GM21717 (cell line): ENCODE data around the gene RAB8A.

Experiments used
- ATAC-seq: cut with Tn5 transposase; IDR thresholded peaks from one replicate; pipeline ENCODE4 v1.9.1; 2021; ENCODE audit warnings: mild to moderate bottlenecking, moderate library complexity; ENCODE audit not compliant: unreplicated experiment

RAB8A gene

DNA sequence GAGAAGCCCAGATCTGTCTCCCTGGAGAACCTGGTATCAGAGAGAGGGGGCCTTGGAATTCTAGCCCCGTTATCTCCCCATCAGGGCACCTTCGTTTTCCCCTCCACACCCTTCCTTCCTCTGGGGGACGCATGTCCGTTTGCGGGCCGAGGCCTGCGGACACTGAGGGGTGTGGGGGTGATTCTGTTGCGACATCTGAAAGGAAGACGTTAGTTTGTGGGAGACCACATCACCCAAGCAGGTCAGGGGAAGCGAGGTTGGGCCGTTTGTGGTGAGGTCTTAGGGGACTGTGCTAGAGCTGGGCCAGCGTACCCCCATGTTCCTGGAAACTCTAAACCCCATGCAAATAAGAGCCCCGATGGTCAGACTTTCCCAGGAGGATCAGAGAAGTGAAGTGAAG is 28.1 kb downstream of the RAB8A start:
- ATAC-seq, result no peak

DNA sequence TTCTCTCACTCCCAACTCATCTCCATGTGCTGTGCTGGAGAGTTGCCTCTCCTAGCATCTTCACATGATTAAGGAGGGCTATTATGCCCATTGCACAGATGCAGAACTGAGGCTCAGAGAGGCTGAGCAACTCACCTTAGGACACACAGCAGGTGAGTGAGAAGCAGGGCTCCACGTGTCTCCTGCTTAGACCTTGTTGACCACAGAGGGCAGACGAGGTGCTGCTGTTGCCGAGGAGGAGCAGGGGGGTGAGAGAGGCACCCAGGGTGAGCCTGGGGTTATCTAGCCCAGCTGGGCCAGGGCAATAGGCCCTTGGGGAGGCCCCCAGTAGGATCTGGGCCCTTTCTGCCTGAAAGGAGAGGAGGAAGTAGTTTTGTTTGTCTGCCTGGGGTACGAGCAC is 29.4 kb downstream of the RAB8A start:
- peak; percentile 33 for ATAC-seq

DNA sequence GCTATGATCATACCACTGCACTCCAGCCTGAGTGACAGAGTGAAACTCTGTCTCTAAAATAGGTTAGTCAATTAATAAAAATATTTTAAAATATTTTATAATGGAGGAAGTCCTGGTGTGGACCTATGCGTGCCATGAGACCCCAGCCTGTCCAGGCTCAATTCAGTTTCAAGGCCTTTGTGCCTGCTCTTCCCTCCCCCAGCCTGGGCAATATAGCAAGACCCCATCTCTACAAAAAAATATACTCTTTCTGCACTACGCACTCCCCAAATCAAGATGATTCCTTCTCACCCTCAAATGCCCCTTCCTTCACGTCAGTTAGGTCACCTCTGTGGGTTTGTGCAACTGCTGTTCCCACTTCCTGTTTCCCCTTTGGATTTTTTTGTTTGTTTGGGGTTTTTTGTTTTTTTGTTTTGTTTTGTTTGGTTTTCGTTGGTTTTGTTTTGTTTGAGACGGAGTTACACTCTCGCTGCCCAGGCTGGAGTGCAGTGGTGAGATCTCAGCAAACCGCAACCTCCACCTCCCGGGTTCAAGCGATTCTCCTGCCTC is 30.4 kb downstream of the RAB8A start:
- ATAC-seq, result no peak

DNA sequence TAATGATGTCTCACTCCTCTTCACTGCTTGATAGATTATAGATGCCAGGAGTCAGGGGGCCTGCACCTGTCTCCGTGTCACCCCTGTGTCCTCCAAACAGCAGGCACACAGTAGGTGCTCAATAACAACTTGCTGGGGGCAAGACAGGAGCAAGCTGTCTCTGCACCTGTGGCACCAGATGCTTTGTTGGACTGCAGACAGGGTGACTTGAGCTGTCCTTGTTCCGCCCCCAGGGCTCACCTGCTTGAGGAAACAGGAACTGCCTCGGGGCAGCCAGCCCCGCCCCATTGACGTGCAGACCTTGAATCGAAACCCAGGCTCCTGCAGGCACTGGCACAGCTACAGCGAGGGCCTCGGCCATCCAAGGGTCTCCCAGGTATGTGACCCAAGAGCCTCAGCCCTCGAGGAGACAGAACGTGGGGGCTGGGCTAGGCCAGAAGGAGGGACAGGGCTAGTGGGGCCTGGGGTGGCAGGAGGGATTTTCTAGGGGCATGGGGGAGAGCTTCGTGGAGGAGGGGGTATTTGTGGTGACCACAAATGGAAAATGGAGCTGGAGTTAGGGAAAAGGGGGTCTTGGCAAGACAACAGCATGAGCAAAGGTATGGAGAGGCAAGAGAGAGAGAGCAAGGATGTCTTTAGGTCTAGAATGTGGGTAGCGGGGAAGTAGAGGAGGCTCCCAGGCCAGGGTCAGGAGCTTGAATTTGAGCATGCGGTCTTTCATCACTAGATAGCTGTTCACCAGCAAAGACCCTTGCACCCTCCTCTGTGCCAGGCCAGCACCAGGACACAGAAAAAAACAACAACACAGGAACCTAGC is 31.9 kb downstream of the RAB8A start, which contains the start of gene HSH2D:
TSS of gene HSH2D (plus strand) at position 287 of the 817 bp plus-strand sequence. CDS start 5,066 bp downstream, outside the sequence.
- peak; percentile 39 for ATAC-seq

DNA sequence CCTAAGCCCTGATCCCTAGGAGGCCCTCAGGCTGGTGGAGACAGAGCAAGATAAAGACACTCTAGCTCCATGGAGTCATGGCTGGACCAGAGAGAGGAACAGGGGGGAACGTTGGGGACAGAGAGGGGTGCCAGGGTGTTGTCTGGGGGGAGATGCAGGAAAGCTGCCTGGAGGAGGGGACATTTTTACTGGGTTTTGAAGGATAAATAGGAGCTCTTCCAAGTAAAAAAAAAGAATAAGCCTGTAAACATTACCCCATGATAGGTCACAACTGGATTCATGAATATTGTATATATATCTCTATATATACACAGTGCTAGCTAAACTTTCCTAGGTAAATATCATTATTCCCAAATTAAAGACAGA is 32.5 kb downstream of the RAB8A start:
- no peak for ATAC-seq

DNA sequence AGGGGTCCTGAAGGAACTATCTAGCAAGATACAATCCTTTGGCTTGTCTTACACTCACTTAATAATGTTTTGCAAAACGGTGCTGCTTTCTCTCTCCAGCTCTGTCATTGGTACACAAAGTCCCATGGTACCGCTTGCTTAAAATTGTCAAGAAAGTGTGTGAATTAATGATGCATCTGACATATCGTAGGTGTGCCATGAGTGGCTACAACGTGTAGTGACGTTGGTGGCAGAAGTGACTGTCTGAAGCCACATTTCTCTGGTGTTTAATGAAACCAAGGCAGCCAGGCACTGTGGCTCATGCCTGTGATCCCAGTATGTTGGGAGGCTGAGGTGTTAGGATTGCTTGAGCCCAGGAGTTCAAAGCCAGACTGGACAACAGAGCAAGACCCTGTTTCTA is 34.4 kb downstream of the RAB8A start:
- ATAC-seq, result no peak

DNA sequence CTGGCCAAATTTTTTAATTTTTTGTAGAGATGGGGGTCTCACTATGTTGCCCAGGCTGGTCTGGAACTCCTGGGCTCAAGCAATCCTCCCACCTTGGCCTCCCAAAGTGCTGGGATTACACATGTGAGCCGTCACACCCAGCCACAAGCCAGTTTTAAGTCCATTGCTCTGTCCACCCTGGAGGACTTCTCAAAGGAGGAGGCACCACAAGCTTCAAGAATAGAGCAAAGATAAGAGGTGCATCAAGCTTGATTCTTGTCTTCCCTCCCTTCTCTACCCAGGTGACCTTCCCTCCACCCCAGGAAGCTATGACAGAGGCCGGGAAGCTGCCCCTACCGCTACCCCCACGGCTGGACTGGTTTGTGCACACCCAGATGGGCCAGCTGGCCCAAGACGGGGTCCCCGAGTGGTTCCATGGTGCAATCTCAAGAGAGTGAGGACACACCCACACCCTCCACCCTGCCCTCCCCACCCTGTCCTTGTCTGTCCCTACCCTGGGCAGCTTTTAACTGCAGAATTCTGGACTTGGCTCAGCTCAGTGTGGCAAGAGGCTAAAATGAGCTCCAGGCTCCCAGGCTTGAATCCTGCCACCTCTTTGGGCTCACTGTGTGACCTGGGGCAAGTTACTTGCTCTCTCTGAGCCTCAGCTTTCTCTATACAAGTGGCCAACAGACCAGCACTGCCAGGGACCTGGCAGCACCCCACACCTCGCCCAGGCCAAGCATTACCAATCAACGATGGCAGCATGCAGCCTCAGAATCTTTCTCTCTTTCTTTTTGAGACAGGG is 36.9 kb downstream of the RAB8A start:
- no peak for ATAC-seq

DNA sequence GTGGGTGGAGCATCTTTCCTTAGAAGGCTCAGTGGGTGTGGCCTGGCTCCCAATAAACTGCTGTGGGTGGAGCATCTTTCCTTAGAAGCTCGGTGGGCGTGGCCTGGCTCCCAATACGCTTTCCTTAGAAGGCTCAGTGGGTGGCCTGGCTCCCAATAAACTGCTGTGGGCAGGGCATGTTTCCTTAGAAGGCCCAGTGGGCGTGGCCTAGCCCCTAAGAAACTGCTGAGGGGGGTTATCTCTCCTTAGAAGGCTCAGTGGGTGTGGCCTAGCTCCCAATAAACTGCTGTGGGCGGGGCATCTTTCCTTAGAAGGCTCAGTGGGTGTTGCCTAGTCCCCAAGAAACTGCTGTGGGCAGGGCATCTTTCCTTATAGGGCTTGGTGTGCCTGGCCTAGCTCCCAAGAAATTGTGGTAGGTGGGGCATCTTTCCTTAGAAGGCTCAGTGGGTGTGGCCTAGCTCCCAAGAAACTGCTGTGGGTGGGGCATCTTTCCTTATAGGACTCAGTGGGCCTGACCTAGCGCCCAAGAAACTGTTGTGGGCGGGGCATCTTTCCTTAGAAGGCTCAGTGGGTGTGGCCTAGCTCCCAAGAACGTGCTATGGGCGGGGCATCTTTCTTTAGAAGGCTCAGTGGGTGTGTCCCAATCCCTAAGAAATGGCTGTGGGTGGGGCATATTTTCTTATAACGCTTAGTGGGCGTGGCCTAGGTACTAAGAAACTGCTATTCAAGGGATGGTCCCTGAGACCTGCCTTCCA is 42.1 kb downstream of the RAB8A start:
- ATAC-seq, result no peak

DNA sequence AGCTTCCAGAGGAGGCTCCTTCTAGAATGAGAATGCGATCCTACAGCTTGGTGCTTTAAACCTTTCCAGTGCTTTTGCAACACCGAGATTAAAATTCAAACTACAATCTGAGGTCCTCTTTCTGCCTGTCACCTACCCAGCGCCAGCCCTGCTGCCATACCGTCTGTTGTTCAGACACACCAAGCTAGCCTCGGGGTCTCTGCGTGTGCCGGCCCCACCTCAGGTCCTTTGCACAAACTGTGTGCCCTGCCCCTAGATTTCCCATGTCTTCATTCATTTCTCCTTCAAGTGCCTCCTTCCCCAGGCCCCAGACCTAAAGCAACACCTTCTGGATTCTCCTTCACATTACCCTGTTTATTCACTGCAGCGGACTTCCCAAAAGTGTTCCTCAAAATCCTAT is 42.9 kb downstream of the RAB8A start:
- ATAC-seq, result no peak

DNA sequence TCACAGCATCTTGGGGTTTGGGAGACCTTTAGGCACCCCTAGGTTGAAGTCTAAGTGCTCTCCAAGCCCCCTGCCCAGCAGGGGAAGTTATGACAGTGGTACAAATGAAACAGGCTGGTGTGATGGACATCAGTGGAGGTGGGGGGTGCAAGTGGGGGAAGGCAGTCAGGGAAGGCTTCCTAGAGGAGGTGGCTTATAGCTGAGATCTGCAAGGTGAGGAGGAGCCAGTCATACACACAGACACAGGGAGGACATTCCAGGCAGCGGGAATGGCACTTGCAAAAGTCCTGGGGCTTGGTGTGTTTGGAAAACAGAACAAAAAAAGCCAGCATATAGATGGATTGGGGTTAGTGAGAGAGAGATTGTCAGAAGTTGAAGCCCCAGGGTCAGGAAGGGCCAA is 43.4 kb downstream of the RAB8A start:
- ATAC-seq, result no peak

DNA sequence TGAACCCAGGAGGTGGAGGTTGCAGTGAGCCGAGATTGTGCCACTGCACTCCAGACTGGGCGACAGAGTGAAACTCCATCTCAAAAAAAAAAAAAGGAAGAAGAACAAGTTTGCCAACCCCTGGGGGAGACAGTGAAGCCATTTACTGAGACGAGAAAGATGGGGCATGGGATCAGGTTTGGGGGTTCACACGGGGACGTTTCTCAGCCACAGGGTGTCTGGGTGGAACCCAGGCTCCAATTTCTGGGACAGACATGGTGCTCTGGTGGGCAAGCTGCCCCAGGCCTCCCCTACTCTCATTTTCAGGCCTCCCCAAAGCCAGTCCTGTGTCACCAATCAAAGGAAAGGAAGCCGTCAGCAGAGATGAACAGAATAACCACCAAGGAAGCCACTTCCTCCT is 45.2 kb downstream of the RAB8A start:
- no peak for ATAC-seq

DNA sequence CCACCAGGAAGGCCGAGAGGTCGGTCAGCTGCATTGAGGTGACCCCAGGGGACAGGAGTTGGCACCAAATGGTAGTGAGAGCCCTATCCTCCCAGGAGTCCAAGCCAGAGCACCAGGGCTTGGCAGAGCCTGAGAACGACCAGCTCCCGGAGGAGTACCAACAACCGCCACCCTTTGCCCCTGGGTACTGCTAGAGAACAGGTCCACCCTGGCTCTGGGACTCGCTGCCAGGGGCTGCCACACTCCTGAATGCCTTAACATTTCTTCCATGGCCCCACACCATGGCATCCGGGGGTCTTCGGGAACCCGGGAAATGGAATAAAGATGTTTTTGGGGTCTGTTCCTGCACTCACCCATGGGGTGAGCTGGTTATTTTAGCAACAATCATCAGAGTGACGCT is 45.9 kb downstream of the RAB8A start:
- no peak for ATAC-seq

DNA sequence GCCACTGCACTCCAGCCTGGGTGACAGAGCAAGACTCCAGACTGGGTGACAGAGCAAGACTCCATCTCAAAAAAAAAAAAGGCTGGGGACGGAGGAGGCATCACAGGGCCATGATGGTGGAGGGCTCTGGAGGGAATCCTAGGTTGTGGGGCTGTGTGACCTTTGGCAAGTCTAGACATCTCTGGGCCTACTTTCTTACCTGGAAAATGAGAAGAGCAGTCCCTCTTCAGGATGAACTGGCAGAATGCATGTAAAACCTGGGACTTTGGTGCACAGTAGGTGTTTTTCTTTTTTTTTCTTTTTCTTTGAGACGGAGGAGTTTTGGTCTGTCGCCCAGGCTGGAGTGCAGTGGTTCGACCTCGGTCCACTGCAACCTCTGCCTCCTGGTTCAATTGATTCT is 48.0 kb downstream of the RAB8A start:
- ATAC-seq, result no peak

DNA sequence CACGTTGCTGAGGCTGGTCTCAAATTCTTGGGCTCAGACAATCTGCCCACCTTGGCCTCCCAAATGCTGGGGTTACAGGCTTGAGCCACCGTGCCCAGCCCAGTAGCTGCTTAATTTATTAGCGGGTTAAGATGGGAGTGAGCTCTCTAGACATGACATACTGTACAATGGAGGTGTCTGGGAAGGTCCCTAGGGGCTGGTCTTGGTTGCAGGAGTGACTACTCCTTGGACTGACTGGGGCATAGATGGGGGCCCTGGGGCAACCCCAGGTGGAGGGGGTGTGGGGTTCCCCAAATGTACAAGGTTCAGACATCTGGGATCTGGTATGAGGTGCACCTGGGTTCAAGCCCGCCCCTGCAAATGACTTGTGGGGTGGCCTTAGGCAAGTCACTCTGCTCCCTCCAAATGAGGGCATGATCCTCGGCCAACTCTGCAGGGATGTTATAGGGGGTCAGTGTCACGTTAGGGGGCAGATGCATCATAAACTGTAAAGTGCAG is 48.8 kb downstream of the RAB8A start:
- ATAC-seq, result no peak

DNA sequence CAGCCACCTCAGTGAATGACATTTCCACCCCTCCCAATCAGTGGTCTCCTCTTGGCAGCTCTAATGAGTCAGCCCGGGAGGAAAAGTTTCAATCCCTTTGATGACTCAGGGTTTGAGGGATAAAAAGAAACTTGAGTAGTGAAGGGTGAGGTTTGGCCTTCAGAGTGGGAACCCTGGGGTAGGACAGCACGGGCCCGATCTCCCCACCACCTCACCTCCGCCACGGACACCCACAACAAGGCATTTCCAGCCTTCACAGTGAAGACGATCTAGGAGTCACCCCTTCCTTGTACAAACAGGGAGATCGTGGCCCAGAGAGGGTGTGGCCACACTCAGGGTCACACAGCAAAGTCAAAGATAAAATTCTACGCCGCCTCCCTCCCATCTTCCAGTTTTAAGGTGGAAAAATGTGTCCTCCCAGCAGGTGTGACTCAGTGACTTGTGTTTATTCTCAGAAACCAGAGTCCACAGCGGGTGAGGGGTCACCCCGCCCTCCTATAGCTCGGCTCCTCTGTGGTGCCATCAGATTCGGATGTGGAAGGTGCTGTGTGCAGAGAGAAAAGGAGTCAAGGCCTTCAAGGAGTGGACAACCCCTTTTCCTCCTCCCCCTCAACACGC is 49.4 kb downstream of the RAB8A start:
- no peak for ATAC-seq

DNA sequence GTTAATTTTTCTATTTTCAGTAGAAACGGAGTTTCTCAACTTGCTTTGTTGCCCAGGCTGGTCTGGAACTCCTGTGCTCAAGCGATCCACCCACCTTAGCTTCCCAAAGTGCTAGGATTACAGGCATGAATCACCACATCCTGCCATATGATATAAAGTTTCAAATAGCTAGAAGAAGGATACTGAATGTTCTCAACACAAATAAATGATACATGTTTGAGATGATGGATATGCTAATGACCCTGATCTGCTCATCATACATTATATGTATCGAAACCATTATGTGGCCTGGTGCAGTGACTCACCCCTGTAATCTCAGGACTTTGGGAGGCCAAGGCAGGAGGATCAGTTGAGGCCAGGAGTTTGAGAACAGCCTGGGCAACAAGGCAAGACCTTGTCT is 50.2 kb downstream of the RAB8A start:
- no peak for ATAC-seq

DNA sequence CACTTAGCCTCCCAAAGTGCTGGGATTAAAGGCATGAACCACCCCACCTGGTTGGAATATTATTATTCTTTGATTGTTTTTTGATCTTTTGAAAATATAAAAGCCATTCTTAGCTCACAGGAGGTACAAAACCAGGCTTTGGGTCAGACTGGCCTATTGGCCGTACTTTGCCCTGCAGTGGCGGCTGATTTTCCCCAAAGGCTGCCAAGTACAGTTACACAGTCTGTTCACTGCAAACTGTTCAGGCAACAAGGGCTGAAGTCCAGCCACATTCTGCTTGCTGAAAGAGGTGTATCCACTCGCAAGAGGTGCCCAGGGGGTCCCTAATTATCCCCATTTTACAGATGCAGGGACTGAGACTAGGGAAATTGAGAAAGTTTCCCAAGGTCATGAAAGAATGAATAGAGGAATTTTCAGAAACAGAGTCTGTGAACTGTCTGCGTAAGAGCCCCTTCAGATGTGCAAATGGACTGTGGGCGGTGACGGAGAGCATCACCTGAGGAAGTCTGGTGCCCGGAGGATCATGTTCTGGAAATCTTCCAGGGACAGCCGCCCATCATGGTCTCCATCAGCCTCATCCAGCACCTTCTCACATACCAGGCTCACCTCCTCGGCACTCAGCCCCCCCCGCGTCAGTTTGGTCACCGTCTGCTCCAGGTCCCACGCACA is 52.7 kb downstream of the RAB8A start:
- no peak for ATAC-seq

DNA sequence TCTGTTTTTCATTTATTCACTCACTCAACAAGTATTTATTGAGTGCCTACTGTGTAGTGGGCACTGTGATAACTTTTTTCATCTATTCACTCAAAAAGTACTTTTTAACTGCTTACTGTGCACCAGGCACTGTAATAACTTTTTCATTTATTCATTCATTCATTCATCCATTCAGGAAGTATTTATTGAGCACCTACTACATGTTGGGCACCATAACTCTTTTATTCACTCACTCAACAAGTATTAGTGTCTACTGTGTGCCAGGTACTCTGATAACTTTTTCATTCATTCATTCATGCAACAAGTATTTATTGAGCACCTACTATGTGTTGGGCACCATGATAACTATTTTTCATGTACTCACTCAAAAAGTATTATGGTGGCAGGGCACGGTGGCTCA is 54.7 kb downstream of the RAB8A start:
- no peak for ATAC-seq

DNA sequence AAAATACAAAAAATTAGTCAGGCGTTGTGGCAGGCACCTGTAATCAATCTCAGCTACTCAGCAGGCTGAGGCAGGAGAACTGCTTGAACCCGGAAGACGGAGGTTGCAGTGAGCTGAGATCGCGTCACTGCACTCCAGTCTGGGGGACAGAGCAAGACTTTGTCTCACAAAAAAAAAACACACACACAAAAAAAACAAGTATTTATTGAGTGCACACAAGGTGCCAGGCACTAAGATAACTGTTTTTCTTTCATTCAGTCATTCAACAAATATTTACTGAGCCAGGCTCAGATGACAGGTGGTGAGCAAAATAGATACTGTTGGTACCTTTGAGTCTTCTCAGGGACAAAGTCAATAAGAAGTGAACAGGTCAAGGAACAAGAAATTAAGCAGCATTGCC is 55.4 kb downstream of the RAB8A start:
- ATAC-seq, result no peak

DNA sequence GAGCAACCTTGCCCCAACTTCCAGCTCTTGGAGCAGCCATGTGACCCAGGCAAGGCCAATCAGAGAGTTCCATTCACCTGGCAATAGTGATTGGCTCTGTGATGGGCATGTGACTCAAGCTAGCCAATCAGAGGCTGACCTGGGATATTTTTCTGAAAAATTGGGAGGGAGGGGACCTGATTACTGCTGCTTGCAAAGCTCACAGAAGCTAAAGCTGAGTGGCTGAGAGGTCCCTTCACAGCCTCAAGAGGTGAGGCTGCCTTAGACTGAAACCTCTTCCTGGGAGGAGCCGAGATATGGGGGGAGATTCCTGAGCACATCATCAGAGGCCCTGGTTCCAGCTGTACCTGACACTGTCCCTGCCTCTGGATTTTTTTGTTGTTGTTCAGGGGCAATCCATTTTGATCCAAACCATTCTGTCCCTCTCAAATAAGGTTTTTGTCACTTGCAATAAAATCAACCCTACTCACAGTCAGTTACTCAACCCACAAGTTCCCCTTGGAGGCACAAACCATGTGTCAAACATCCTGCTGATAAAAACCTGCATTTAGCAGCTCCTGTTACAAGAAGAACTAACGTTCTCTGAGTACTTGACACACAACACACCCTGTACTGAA is 56.9 kb downstream of the RAB8A start:
- ATAC-seq, result no peak
